Measurements from ENCODE around the gene C5orf34. TPM values are rescaled to one million over a fixed set of nuclear protein-coding genes. Genes with fewer than 3 reads are reported as not detected.

The C5orf34 gene, protein sequence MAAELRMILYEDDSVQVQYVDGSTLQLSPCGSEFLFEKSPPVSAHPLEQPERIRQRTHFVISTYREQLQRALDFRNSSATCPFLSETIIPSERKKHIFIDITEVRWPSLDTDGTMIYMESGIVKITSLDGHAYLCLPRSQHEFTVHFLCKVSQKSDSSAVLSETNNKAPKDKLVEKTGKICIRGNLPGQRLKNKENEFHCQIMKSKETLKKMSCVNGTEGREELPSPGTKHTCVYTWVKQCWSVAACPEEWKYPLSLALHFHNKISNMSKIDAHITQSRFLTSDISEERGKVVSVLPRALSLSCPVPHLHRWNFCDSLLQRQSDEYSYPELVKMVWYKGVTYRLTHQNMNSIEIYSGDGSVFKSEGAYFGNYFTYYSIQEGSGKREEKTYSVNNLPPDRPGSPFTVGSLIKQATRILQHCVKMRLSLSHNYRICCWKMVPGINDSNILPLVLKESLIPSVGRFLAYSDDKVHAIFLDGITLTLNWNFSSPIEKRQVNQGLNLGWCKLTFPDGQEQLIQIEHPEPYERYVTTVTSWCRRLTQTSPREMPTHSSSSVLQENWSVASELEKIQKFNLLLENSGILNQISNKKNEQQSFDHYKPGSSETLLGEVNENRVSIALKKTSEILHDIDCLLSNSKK
- 3.0 to 6.2 TPM (median 5.1 TPM) in 5 replicates for total RNA-seq (2022; extraction: Qiagen RNA extraction)

DNA sequence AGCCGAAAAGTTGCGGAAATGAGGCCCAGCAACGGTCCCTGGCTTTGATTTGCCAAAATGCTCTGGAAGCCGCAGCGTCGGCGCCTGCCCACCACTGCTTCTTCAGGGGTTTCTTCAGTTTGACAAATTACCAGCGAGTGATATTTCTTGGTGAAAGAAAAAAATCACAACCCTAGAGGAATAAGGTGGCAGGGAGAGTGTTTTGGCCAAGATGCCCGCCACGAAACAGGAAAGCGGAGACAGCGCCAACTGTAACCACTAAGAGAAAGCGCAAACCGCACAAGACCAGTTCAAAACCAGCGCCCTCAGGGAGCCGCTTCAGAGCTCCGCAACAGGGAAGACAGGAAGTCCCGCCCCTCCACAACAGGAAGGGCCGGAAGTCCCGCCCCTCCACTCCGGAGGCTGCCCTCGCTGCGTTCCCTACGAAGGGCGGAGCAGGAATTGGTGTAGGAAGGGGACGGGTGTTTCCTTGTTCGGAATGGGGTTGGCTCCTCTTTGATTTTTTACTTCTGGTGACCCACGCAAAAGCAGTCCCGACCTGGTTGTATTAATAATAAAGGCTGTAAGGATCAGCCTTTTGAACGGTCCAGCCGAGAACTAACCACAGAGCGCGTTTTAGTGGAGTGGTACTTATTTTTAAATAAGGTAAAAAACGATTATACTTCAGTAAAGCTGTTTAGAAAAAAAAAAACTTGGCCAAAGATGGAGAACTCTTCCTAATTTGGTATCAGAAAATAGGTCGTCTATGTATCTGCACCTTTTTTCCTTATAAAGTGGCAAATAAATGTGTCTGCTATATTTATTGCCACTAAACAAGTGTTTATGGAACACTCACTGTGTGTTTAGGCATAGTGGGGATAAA is at the start of gene C5orf34:
TSS of gene C5orf34 (minus strand) at position 333 of the 862 bp plus-strand sequence. CDS start 5,809 bp downstream, outside the sequence.

GRCh38 chr5:43556857-43557542 is 42.1 kb upstream of the C5orf34 start, which contains the start of gene PAIP1:
PAIP1 (minus strand) TSS chr5:43557077; CDS start chr5:43556846, 231 bp downstream.

DNA sequence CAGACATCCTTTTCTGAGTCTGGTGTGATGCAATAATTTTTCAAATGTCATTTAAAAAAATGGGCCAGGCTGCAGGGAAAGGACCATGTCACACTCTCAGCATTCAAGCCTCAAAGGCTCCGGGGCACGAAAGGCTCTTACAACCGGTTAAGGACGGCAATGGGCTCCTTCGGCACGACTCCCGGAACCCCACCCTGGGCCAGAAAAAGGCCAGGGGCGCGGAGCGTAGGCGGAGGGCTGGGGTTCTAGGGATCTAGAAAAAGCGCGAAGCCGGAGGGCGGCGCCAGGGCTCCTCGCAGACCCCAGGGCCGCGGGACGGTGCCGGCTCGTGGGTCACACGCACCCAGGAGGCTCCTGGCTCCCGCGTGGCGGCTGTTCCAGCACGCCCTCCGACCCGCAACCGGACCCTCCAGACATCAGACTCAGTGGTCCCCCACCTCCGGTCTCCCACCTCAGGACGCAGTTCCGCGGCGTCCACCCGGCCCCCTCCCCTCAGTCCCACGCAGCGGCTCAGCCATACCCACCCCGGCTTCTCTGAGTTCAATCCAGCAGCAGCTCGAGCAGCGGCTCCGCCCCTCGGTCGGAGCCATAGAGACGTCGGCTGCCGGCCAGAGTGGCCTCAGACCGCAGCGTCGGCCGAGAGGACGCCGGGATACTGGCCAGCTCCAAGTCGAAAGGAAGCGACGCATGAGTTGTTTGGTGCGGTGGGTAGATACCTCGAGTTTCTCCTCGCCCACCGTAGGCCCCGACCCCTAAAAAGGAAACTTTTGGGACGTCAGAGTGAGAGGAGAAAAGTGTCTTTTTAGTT is 31.4 kb downstream of the C5orf34 start, which contains the start of gene TMEM267:
TSS of gene TMEM267 (minus strand) at position 568 of the 808 bp plus-strand sequence. CDS start 29,896 bp downstream, outside the sequence.

Other genes starting within 250 kb of the C5orf34 start
- gene HMGCS1, start 201.7 kb downstream of the C5orf34 start, total RNA-seq (2022; extraction: Qiagen RNA extraction), result 44.7 to 62.8 TPM (median 54.0 TPM) in 5 replicates
- 0.08 to 0.23 TPM (median 0.15 TPM) in 5 replicates for gene CCL28, start 102.8 kb downstream of the C5orf34 start, total RNA-seq (2022; extraction: Qiagen RNA extraction)
- 18.3 to 23.5 TPM (median 21.5 TPM) in 5 replicates for gene TMEM267, start 31.3 kb downstream of the C5orf34 start, total RNA-seq (2022; extraction: Qiagen RNA extraction)
- gene PAIP1, start 41.9 kb upstream of the C5orf34 start, total RNA-seq (2022; extraction: Qiagen RNA extraction), result 103 to 114 TPM (median 108 TPM) in 5 replicates
- 9.8 to 15.9 TPM (median 11.1 TPM) in 5 replicates for gene NNT, start 88.0 kb upstream of the C5orf34 start, total RNA-seq (2022; extraction: Qiagen RNA extraction)